K562 (cell line): Measurements from ENCODE around the gene FBXO9. TPM values are rescaled to one million over a fixed set of nuclear protein-coding genes. Genes with fewer than 3 reads are reported as not detected.

ENCODE experiments used
- CBFA2T3 ChIP-seq: fragments of 450-650 bp; IDR thresholded peaks from 2 replicates; pipeline ENCODE4 v1.6.1; 2017
- CBFB ChIP-seq: sonication (generic); formaldehyde crosslinking; IDR thresholded peaks from 2 replicates; pipeline ENCODE4 v1.4.0; 2020; ENCODE audit warnings: mild to moderate bottlenecking, missing genetic modification reagents
- EP300 ChIP-seq: IDR thresholded peaks from 2 replicates; pipeline ENCODE4 v1.6.1; 2012; ENCODE audit warnings: low read length, improper control_type of control experiment
- FOXK1 ChIP-seq: sonication (generic); formaldehyde crosslinking; IDR thresholded peaks from 2 replicates; pipeline ENCODE4 v1.8.0; 2022; ENCODE audit warnings: missing genetic modification reagents, mild to moderate bottlenecking, borderline replicate concordance
- HDAC3 ChIP-seq: fragments of 450-650 bp; IDR thresholded peaks from 2 replicates; pipeline ENCODE4 v1.6.1; 2018; ENCODE audit warnings: borderline replicate concordance, mild to moderate bottlenecking, moderate library complexity; ENCODE audit not compliant: partially characterized antibody
- HMG20B ChIP-seq: fragments of 250-450 bp; sonication (Bioruptor Pico); IDR thresholded peaks from 2 replicates; pipeline ENCODE4 v1.5.0; 2021; ENCODE audit warnings: mild to moderate bottlenecking
- JUN ChIP-seq, 2 experiments: sonication (generic) in 1 of 2; formaldehyde crosslinking in 1 of 2; IDR thresholded peaks; 2 replicates each; pipeline versions ENCODE4 v1.6.1 to v1.8.0; 2012 to 2022; ENCODE audit warnings: borderline replicate concordance in 2 of 2, mild to moderate bottlenecking in 2 of 2, improper control_type of control experiment in 1 of 2, low read depth in 1 of 2, low read length in 1 of 2, missing genetic modification reagents in 1 of 2
- KAT8 ChIP-seq: fragments of 450-650 bp; IDR thresholded peaks from 2 replicates; pipeline ENCODE4 v1.6.1; 2016; ENCODE audit warnings: low read depth, mild to moderate bottlenecking
- KDM2B ChIP-seq: fragments of 250-450 bp; sonication (Bioruptor Pico); IDR thresholded peaks from 2 replicates; pipeline ENCODE4 v1.8.0; 2021; ENCODE audit warnings: mild to moderate bottlenecking, moderate library complexity
- MCM5 ChIP-seq: fragments of 450-650 bp; IDR thresholded peaks from 2 replicates; pipeline ENCODE4 v1.6.1; 2016; ENCODE audit warnings: low read depth
- MTA2 ChIP-seq: fragments of 450-650 bp; IDR thresholded peaks from 2 replicates; pipeline ENCODE4 v1.6.1; 2016; ENCODE audit warnings: low read depth
- MYBL2 ChIP-seq, 2 experiments: fragments of 450-650 bp in 1 of 2; sonication (generic) in 1 of 2; formaldehyde crosslinking in 1 of 2; IDR thresholded peaks; 2 replicates each; pipeline versions ENCODE4 v1.6.1 to v1.8.1; 2017 to 2022; ENCODE audit warnings: borderline replicate concordance in 1 of 2, inconsistent platforms in 1 of 2, low read depth in 1 of 2, mild to moderate bottlenecking in 1 of 2, missing genetic modification reagents in 1 of 2, moderate library complexity in 1 of 2
- MYNN ChIP-seq, 2 experiments: sonication (generic); formaldehyde crosslinking in 1 of 2; IDR thresholded peaks; 2 replicates each; pipeline versions ENCODE4 v1.5.0 to v1.6.1; 2016 to 2020; ENCODE audit warnings: antibody characterized with exemption in 1 of 2, missing genetic modification reagents in 1 of 2
- NFIC ChIP-seq: fragments of 450-650 bp; IDR thresholded peaks from 2 replicates; pipeline ENCODE4 v1.6.1; 2017; ENCODE audit warnings: mild to moderate bottlenecking, inconsistent platforms
- NONO ChIP-seq, 2 experiments: fragments of 200-400 bp in 1 of 2; fragments of 450-650 bp in 1 of 2; formaldehyde crosslinking in 1 of 2; IDR thresholded peaks; 2 replicates each; pipeline ENCODE4 v1.6.1; 2017; ENCODE audit warnings: low read depth in 2 of 2, mild to moderate bottlenecking in 2 of 2, moderate library complexity in 2 of 2, low read length in 1 of 2
- PCBP2 ChIP-seq: fragments of 200-400 bp; formaldehyde crosslinking; IDR thresholded peaks from 2 replicates; pipeline ENCODE4 v1.6.1; 2018; ENCODE audit warnings: low read length, low read depth, mild to moderate bottlenecking, moderate library complexity; ENCODE audit not compliant: poor library complexity, severe bottlenecking
- SAFB ChIP-seq: fragments of 200-400 bp; formaldehyde crosslinking; IDR thresholded peaks from 2 replicates; pipeline ENCODE4 v1.6.1; 2017; ENCODE audit warnings: low read depth, low read length, borderline replicate concordance
- SMARCC2 ChIP-seq: fragments of 450-650 bp; IDR thresholded peaks from 2 replicates; pipeline ENCODE4 v1.6.1; 2017; ENCODE audit warnings: antibody characterized with exemption, moderate library complexity, mild to moderate bottlenecking, low read depth
- TBL1XR1 ChIP-seq, 2 experiments: IDR thresholded peaks; 2 replicates each; pipeline ENCODE4 v1.6.1; 2012; ENCODE audit warnings: improper control_type of control experiment in 2 of 2, low read length in 2 of 2, mild to moderate bottlenecking in 1 of 2
- polyA plus RNA-seq, 8 experiments: library from polyadenylated mRNA; depleted of rRNA in 4 of 8; stranded (reverse) in 5 of 8; unstranded in 3 of 8; fragments of >200 nt; fragmentation: Nextera tagmentation in 2 of 8; fragmentation: Illumina TruSeq in 1 of 8; extraction: Ambion mirVana in 2 of 8; extraction: Trizol in 1 of 8; gene quantifications; 2 replicates each; pipeline versions ENCODE4 v1.2.1 to v1.2.3, GENCODE V29; 2011 to 2014; ENCODE audit warnings: inconsistent platforms in 1 of 8, missing spikeins in 1 of 8
- total RNA-seq, 7 experiments: library from RNA; depleted of rRNA in 6 of 7; stranded (reverse); fragments of >200 nt in 6 of 7; fragmentation: Illumina TruSeq in 2 of 7; extraction: Trizol in 2 of 7; gene quantifications; 2 replicates each; pipeline versions ENCODE4 v1.2.1 to v1.2.3, GENCODE V29; 2011 to 2021; ENCODE audit warnings: low replicate concordance in 1 of 7
- TF ChIP-seq, protein P1 (sequence below): sonication (generic); formaldehyde crosslinking; IDR thresholded peaks from 2 replicates; pipeline ENCODE4 v1.4.0; 2020; ENCODE audit warnings: mild to moderate bottlenecking, missing genetic modification reagents
- TF ChIP-seq, protein P2 (sequence below), 2 experiments: IDR thresholded peaks; 2 replicates each; pipeline ENCODE4 v1.6.1; 2011; ENCODE audit warnings: borderline replicate concordance in 1 of 2, control low read depth in 1 of 2, low read depth in 1 of 2, low read length in 1 of 2, mild to moderate bottlenecking in 1 of 2, mixed read lengths in 1 of 2, moderate library complexity in 1 of 2; ENCODE audit not compliant: insufficient read depth in 1 of 2, insufficient read length in 1 of 2, poor library complexity in 1 of 2, severe bottlenecking in 1 of 2; ENCODE audit errors: extremely low read depth in 1 of 2
- TF ChIP-seq, protein P3 (sequence below): sonication (generic); formaldehyde crosslinking; IDR thresholded peaks from 2 replicates; pipeline ENCODE4 v1.8.1; 2023; ENCODE audit warnings: mild to moderate bottlenecking, missing genetic modification reagents

The FBXO9 gene
- total and polyA plus RNA-seq, 9 of the 15 experiments (the other 6 are each of a cell fraction or from before 2014, with no cell fraction given): 10.1 to 85.3 (median 51.4) TPM

DNA sequence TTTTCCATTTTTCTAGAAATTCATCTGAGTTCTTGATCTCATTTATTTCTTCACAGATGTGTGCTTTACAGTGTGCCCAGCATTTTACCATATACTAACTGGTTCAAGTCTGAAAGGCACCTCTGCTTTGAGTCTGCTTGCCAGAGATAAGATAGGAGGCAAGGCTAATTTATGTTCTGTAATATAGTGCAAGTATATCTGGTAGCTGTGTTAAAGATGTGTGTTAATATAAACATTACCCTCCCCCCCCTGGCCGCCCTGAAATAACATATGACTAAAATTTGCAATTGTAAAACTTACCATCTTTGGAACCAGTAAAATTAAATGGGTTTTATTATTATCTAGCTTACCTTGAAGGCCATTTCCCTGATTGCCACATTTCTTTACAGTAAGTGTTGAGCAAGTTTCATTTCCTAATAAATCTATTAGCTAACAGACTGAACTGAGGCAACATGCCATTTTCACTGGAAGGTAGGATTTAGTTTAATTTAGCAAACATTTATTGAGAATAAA, 2.7 kb downstream of the FBXO9 start (continued):
- TF ChIP-seq NONO (IDR thresholded peaks at IDR 0.05; ENCODE audit: low read depth in 2 of 2, low read length in 1 of 2) (no peak), MCM5 (no peak), HDAC3 (peak; percentile 73), EP300 (peak; percentile 94), MYNN (IDR thresholded peaks at IDR 0.05) (peak; percentile 71), MYNN (CRISPR knock-in tag; IDR thresholded peaks at IDR 0.05) (no peak), NFIC (peak; percentile 64), MYBL2 (IDR thresholded peaks at IDR 0.05; ENCODE audit: low read depth) (no peak), MYBL2 (CRISPR knock-in tag; IDR thresholded peaks at IDR 0.05; ENCODE audit: borderline replicate concordance) (no peak), SMARCC2 (peak; percentile 90), CBFB (CRISPR knock-in tag) (no peak), SAFB (no peak), CBFA2T3 (peak; percentile 94), KAT8 (no peak), TBL1XR1 (IDR thresholded peaks at IDR 0.05; ENCODE audit: low read length in 2 of 2) (peak in 1 of 2 experiments; percentile 81; a peak in 2 of 4 replicates), MTA2 (peak; percentile 88), KDM2B (no peak), JUN (IDR thresholded peaks at IDR 0.05; ENCODE audit: borderline replicate concordance, low read depth, low read length) (no peak), JUN (CRISPR knock-in tag; IDR thresholded peaks at IDR 0.05; ENCODE audit: borderline replicate concordance) (no peak), PCBP2 (no peak), FOXK1 (CRISPR knock-in tag) (no peak), HMG20B (no peak)
- TF ChIP-seq, protein P1, sequence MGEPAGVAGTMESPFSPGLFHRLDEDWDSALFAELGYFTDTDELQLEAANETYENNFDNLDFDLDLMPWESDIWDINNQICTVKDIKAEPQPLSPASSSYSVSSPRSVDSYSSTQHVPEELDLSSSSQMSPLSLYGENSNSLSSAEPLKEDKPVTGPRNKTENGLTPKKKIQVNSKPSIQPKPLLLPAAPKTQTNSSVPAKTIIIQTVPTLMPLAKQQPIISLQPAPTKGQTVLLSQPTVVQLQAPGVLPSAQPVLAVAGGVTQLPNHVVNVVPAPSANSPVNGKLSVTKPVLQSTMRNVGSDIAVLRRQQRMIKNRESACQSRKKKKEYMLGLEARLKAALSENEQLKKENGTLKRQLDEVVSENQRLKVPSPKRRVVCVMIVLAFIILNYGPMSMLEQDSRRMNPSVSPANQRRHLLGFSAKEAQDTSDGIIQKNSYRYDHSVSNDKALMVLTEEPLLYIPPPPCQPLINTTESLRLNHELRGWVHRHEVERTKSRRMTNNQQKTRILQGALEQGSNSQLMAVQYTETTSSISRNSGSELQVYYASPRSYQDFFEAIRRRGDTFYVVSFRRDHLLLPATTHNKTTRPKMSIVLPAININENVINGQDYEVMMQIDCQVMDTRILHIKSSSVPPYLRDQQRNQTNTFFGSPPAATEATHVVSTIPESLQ (CRISPR knock-in tag): no peak
- TF ChIP-seq, protein P2, sequence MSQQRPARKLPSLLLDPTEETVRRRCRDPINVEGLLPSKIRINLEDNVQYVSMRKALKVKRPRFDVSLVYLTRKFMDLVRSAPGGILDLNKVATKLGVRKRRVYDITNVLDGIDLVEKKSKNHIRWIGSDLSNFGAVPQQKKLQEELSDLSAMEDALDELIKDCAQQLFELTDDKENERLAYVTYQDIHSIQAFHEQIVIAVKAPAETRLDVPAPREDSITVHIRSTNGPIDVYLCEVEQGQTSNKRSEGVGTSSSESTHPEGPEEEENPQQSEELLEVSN (IDR thresholded peaks at IDR 0.05; ENCODE audit: borderline replicate concordance in 1 of 2, extremely low read depth in 1 of 2, insufficient read depth in 1 of 2, insufficient read length in 1 of 2, low read depth in 1 of 2, low read length in 1 of 2, poor library complexity in 1 of 2, severe bottlenecking in 1 of 2): no peak
- TF ChIP-seq, protein P3, sequence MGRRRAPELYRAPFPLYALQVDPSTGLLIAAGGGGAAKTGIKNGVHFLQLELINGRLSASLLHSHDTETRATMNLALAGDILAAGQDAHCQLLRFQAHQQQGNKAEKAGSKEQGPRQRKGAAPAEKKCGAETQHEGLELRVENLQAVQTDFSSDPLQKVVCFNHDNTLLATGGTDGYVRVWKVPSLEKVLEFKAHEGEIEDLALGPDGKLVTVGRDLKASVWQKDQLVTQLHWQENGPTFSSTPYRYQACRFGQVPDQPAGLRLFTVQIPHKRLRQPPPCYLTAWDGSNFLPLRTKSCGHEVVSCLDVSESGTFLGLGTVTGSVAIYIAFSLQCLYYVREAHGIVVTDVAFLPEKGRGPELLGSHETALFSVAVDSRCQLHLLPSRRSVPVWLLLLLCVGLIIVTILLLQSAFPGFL: no peak
